Stimulated activated memory B cell treated with anti-CD40 and anti-IgM and Interleukin-4, amounts not matched to agents 10 μg/mL and 1 μg/mL and 100 μg/mL, for 72 hours (primary cell): ENCODE data around the gene ZNF330.

ENCODE experiments used
- ATAC-seq: fragments of 150-1000 bp; cut with Tn5 transposase; 2 replicates; pipeline ENCODE4 v1.10.0; 2021
- H3K27ac Mint-ChIP-seq: one replicate; pipeline ENCODE4 v1.8.0; 2022; ENCODE audit warnings: mild to moderate bottlenecking, mixed read lengths
- H3K27me3 Mint-ChIP-seq: one replicate; pipeline ENCODE4 v1.8.0; 2022; ENCODE audit warnings: mixed read lengths
- H3K36me3 Mint-ChIP-seq: one replicate; pipeline ENCODE4 v1.8.0; 2022; ENCODE audit warnings: mixed read lengths
- H3K4me1 Mint-ChIP-seq: one replicate; pipeline ENCODE4 v1.8.0; 2022; ENCODE audit warnings: mixed read lengths
- H3K4me3 Mint-ChIP-seq: one replicate; pipeline ENCODE4 v1.8.0; 2022; ENCODE audit warnings: mild to moderate bottlenecking, moderate library complexity, mixed read lengths
- H3K9me3 Mint-ChIP-seq: one replicate; pipeline ENCODE4 v1.8.0; 2022; ENCODE audit warnings: mixed read lengths

The ZNF330 gene

DNA sequence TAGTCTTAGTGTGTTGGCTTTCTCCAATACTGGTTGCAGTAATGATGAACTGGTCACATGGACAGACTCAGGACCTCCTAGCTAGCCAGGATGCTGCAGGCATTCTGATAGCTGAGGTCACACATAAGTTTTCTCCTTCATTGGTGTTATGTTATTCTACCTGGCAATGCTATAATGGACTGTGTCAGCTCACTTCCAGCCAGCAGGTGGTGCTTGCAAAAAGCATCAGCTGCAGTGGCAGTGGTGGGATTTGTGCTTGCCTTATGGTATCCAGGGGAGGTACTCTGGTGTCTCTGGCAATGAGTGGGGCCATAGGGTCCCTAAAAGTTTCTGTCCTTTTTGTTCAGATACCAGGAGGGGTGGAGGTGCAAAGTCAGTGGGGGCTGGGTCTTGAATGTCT is 33.6 kb downstream of the ZNF330 start:
- Mint-ChIP-seq H3K27ac (no peak overlapping the region), H3K27me3 (peaks cover 16% of the 10 kb centered on the region), H3K36me3 (no peaks in the 10 kb centered on the region)

GRCh38 chr4:141255016-141255415 is 34.3 kb downstream of the ZNF330 start:
- Mint-ChIP-seq H3K9me3 (no peaks in the 10 kb centered on the region), H3K27ac (no peak overlapping the region), H3K4me3 (no peak overlapping the region), H3K27me3 (peaks cover 16% of the 10 kb centered on the region), H3K4me1 (no peaks in the 10 kb centered on the region), H3K36me3 (no peaks in the 10 kb centered on the region)
- ATAC-seq = no peak

More for the DNA sequence above, 33.6 kb downstream of the ZNF330 start:
- no peak for ATAC-seq
- no peak overlapping the region for H3K4me3 Mint-ChIP-seq
- H3K4me1 Mint-ChIP-seq = no peaks in the 10 kb centered on the region
- no peaks in the 10 kb centered on the region for H3K9me3 Mint-ChIP-seq

GRCh38 chr4:141258558-141258957 is 37.9 kb downstream of the ZNF330 start:
- no peaks in the 10 kb centered on the region for H3K4me1 Mint-ChIP-seq
- peaks cover 16% of the 10 kb centered on the region for H3K27me3 Mint-ChIP-seq
- no peak for ATAC-seq
- H3K4me3 Mint-ChIP-seq = no peak overlapping the region
- peaks cover 4% of the 10 kb centered on the region for H3K9me3 Mint-ChIP-seq
- no peak overlapping the region for H3K27ac Mint-ChIP-seq
- H3K36me3 Mint-ChIP-seq = no peaks in the 10 kb centered on the region

GRCh38 chr4:141275834-141276233 is 55.1 kb downstream of the ZNF330 start:
- Mint-ChIP-seq H3K9me3 (no peaks in the 10 kb centered on the region), H3K4me1 (no peaks in the 10 kb centered on the region), H3K27me3 (peaks cover 11% of the 10 kb centered on the region), H3K27ac (no peak overlapping the region), H3K4me3 (no peak overlapping the region), H3K36me3 (no peaks in the 10 kb centered on the region)
- no peak for ATAC-seq

- no peak overlapping the region for H3K27ac Mint-ChIP-seq
- H3K4me3 Mint-ChIP-seq = no peak overlapping the region
- ATAC-seq = no peak
- no peaks in the 10 kb centered on the region for H3K36me3 Mint-ChIP-seq
- H3K27me3 Mint-ChIP-seq = peaks cover 6% of the 10 kb centered on the region
- H3K4me1 Mint-ChIP-seq = no peaks in the 10 kb centered on the region
- H3K9me3 Mint-ChIP-seq = no peaks in the 10 kb centered on the region
Observed at GRCh38 chr4:141283152-141283551, 62.5 kb downstream of the ZNF330 start.

DNA sequence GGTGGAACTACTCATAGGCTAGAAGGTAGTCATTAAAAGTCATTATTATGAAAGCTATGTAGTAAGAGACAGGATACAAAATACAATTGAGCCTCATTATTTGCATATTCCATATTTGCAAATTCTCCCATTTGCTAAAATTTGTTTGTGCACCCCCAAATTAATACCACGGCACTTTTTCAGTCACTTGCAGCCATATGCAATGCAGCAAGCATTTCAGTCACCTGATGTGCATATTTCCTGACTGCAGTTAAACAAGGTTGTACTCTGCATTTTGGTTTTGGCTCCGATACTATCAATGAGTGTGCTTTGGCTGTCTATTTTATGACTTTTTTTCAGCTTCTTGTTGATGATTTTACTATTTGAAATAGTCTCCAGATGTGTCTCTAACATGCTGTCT is 62.9 kb downstream of the ZNF330 start:
- Mint-ChIP-seq H3K4me3 (no peak overlapping the region), H3K36me3 (no peaks in the 10 kb centered on the region), H3K27ac (no peak overlapping the region), H3K9me3 (no peaks in the 10 kb centered on the region), H3K4me1 (no peaks in the 10 kb centered on the region), H3K27me3 (peaks cover 10% of the 10 kb centered on the region)
- ATAC-seq = no peak
